ENCODE results near the gene FOXP1. TPM values are rescaled to one million over a fixed set of nuclear protein-coding genes. Genes with fewer than 3 reads are reported as not detected.
A peak's percentile ranks its signal among the peaks of the same experiment; 100 is the strongest.

The FOXP1 gene
- total and polyA plus RNA-seq, 2 of the 13 experiments (the other 11 are each of a cell fraction or from before 2014, with no cell fraction given) = 40.4 to 59.0 TPM

DNA sequence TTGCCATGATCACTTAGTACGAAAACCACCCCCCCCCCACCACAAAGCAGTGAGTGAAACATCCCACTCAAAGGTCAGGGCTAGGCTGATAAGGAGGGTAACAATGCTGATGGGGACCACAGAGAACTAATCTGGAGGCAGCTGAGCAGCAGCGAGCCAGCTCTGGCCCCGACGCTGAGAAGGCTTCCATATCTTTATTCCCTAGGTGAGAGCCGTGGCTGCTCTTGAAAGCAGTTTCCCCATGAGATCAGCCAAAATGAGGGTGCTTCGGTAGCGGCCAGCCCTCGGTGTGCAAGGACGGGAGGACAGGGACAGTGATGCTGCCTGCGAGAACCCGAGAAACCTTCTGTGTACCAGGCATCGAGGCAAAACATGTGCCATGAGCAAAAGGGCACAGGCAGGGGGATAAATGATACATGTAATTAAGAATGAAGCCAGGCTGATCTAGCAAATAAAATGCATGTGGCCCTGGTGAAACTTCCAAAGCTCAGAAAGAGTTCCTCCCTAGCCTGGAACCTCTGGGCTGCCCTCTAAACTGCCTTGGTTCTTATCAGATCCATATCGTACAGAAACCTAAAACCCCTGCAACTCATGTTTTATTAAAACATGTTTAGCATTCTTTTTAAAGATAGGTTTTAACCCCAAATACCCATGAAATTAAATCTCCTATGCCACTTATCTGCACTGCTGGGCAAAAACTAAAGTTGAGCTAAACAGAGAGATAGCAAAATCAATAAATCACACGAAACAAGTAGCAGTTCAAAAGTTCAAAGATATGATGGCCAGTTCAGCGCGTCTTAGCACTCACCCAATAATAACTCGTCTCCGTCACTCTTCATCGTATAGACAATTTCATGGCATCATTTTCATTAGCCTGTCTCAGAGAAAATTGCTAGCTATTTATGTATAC, 337.3 kb downstream of the FOXP1 start (continued):
- TF ChIP-seq PATZ1 (CRISPR knock-in tag; IDR thresholded peaks at IDR 0.05) = peak; percentile 82
- TF ChIP-seq SNAPC2 (CRISPR knock-in tag; IDR thresholded peaks at IDR 0.05) = no peak
- no peak for TF ChIP-seq RARG (CRISPR knock-in tag; IDR thresholded peaks at IDR 0.05; ENCODE audit: low read depth)
- TF ChIP-seq ZNF878 (CRISPR knock-in tag; IDR thresholded peaks at IDR 0.05) = no peak
- TF ChIP-seq, protein P1, sequence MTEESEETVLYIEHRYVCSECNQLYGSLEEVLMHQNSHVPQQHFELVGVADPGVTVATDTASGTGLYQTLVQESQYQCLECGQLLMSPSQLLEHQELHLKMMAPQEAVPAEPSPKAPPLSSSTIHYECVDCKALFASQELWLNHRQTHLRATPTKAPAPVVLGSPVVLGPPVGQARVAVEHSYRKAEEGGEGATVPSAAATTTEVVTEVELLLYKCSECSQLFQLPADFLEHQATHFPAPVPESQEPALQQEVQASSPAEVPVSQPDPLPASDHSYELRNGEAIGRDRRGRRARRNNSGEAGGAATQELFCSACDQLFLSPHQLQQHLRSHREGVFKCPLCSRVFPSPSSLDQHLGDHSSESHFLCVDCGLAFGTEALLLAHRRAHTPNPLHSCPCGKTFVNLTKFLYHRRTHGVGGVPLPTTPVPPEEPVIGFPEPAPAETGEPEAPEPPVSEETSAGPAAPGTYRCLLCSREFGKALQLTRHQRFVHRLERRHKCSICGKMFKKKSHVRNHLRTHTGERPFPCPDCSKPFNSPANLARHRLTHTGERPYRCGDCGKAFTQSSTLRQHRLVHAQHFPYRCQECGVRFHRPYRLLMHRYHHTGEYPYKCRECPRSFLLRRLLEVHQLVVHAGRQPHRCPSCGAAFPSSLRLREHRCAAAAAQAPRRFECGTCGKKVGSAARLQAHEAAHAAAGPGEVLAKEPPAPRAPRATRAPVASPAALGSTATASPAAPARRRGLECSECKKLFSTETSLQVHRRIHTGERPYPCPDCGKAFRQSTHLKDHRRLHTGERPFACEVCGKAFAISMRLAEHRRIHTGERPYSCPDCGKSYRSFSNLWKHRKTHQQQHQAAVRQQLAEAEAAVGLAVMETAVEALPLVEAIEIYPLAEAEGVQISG (CRISPR knock-in tag; IDR thresholded peaks at IDR 0.05) = no peak
- TF ChIP-seq KDM5B (CRISPR knock-in tag; IDR thresholded peaks at IDR 0.05; ENCODE audit: borderline replicate concordance) = no peak
- no peak for TF ChIP-seq ATM (IDR thresholded peaks at IDR 0.05; ENCODE audit: borderline replicate concordance)
- TF ChIP-seq ZNF12 (CRISPR knock-in tag; IDR thresholded peaks at IDR 0.05) = no peak
- no peak for TF ChIP-seq ZNF773 (CRISPR knock-in tag; IDR thresholded peaks at IDR 0.05; ENCODE audit: borderline replicate concordance)
- peak; percentile 73 for TF ChIP-seq ZNF687 (CRISPR knock-in tag; IDR thresholded peaks at IDR 0.05)
- TF ChIP-seq AGO2 (optimal IDR thresholded peaks at IDR 0.05; ENCODE audit: low read depth, low read length) = no peak
- no peak; the same call in 1 of the 2 replicates for TF ChIP-seq HDAC1 (CRISPR knock-in tag; IDR thresholded peaks at IDR 0.05)
- TF ChIP-seq RFX5 (IDR thresholded peaks at IDR 0.05; ENCODE audit: low read depth, low read length) = no peak
- TF ChIP-seq POLR2A (IDR thresholded peaks at IDR 0.05; ENCODE audit: insufficient read depth in 1 of 2, low read depth in 2 of 2, low read length in 2 of 2) = peak in 1 of 2 experiments; percentile 44; a peak in 1 of 4 replicates
- no peak for TF ChIP-seq MIER3 (CRISPR knock-in tag; IDR thresholded peaks at IDR 0.05; ENCODE audit: borderline replicate concordance)
- TF ChIP-seq ATF1 (CRISPR knock-in tag; IDR thresholded peaks at IDR 0.05) = no peak
- no peak for TF ChIP-seq ZSCAN21 (CRISPR knock-in tag; IDR thresholded peaks at IDR 0.05; ENCODE audit: borderline replicate concordance)
- TF ChIP-seq, protein P2, sequence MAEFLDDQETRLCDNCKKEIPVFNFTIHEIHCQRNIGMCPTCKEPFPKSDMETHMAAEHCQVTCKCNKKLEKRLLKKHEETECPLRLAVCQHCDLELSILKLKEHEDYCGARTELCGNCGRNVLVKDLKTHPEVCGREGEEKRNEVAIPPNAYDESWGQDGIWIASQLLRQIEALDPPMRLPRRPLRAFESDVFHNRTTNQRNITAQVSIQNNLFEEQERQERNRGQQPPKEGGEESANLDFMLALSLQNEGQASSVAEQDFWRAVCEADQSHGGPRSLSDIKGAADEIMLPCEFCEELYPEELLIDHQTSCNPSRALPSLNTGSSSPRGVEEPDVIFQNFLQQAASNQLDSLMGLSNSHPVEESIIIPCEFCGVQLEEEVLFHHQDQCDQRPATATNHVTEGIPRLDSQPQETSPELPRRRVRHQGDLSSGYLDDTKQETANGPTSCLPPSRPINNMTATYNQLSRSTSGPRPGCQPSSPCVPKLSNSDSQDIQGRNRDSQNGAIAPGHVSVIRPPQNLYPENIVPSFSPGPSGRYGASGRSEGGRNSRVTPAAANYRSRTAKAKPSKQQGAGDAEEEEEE (CRISPR knock-in tag; IDR thresholded peaks at IDR 0.05; ENCODE audit: borderline replicate concordance) = no peak
- no peak for TF ChIP-seq ZNF234 (CRISPR knock-in tag; conservative IDR thresholded peaks at IDR 0.05)
